Hematopoietic multipotent progenitor cell treated with erythropoietin and hydrocortisone succinate and interleukin-3 and kit ligand, for 17 days (in vitro differentiated cells): ENCODE measurements around the gene PCYOX1L.

Experiments used
- DNase-seq: peaks from one replicate; pipeline ENCODE4 v3.0.0-alpha.2; 2015; ENCODE audit warnings: low spot score

PCYOX1L gene

GRCh38 chr5:149338364-149338763, 19.5 kb upstream of the PCYOX1L start:
- DNase-seq: no peak

DNA sequence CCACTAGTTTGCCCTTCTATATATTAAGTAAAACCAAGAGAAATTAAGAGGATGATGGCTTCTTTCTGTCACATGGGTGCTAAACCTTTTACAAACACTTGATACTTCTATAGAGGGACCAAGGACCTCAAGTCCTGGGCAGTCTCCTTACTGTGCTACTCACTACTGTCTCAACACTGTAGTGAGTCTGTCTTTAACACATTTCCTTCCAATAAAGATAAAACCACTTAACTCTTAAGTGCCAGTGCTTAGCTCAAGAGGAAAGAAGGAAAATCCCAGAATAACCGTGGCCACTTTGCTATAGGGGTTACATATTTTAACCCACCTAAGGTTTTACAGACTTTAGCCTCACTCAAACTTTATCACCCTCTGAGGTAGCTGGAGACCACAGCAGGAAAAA, 16.9 kb upstream of the PCYOX1L start:
- DNase-seq: no peak

DNA sequence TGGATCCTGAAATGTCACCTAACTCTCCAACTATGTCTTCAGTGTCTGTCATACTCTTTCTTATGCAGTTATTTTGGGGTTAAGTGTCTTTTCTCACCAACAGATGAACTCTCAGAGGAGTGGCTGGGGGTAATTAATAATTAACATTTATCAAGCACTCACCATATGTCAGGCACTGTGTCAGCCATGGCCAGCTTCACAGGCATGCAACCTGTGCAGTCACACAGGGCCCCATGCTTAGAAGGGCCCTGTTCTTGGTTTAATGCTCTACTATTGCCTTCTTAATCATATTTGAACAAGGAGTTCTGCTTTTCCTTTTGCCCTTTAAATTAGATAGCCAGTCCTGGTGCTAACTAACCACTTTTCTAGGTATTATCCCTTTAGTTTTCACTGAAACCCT, 16.0 kb upstream of the PCYOX1L start:
- DNase-seq: no peak

DNA sequence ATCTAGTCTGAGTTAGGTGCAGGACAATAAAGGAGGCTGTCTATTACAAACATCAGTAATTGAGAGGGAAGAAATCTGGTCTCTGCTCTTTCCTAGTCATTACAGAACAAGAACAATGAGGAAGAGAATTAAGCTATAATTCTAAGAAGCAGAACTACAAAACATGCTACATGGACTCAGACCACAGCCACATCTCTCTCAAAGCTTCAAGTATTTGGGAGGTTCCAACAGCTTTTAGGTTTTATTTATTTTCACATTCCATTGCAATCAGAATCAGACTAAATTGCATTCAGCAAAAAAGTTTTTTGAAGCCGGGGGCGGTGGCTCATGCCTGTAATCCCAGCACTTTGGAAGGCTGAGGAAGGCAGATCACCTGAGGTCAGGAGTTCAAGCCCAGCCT, 13.7 kb upstream of the PCYOX1L start:
- DNase-seq: no peak

GRCh38 chr5:149345147-149345891, 12.5 kb upstream of the PCYOX1L start, which contains the start of gene GRPEL2:
GRPEL2 (plus strand) TSS chr5:149345499; CDS start chr5:149345540, 41 bp downstream.
- DNase-seq: peak; percentile 94

DNA sequence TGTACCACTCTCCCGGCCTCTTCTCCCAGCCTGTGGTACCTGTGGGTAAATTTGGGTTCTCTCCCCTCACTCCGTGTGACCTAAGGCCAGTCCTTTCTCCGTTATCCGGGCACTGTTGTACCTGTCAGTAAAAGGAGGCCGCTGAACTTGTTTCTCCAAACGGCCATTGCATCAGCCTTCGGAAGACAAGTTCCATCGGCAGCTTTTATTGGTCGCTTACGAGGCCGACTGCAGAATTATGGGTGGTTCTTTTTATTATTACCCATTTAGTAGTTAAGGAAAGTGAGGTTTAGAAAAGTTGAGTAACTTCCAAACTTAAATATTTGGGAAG, 12.0 kb upstream of the PCYOX1L start:
- DNase-seq: no peak

GRCh38 chr5:149348518-149348917, 9.3 kb upstream of the PCYOX1L start:
- no peak for DNase-seq

GRCh38 chr5:149349382-149349781, 8.5 kb upstream of the PCYOX1L start:
- DNase-seq: no peak

GRCh38 chr5:149352169-149352568, 5.7 kb upstream of the PCYOX1L start:
- DNase-seq: no peak

DNA sequence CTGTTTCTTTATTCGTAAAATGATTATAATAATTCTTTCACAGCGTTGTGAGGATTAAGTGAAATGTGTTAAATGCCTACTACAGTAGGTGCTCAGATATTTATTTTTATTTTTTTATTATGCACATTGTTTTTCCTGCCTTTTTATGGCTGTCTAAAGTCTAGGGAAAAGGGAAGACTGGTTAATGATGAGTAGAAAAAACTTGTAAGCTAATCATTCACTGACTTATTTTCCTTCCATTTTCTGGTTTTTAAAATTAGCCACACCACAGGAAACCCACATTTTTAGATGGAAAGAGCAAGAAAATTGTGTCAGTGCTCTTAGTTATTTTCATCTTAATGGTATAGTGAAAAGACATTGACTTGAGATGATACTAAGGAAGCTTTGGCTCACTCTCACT, 3.9 kb upstream of the PCYOX1L start:
- DNase-seq: no peak

DNA sequence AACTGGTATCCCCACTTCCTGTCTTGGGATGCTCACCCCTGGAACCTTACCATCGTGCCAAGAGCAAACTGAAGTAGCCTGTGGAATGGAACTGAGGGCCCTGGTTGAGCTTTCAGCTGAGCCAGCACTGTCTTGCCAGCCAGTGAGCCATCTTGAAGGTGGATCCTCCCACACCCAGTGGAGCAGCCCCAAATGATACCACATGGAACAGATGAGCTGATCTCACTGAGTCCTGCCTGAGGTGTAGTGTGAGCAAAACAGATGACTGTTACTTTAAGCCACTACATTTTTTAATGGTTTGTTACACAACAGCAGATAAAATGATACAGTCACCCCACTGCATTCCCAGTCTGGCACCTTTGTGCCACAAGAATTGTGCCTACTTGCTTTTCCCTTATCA, 2.2 kb upstream of the PCYOX1L start:
- DNase-seq: no peak

DNA sequence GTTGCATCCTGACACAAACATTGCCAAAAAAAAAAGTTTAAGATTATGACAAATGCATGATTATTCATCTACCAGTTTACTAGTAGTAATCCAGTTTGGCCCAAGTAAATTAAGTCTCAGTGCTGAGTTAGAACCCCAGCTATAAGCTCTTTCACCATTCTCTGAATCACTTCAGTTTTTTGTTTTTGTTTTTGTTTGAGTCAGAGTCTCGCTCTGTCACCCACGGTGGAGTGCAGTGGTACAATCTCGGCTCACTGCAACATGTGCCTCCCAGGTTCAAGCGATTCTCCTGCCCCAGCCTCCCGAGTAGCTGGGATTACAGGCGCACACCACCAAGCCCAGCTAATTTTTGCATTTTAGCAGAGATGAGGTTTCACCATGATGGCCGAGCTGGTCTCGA, 1.5 kb upstream of the PCYOX1L start:
- DNase-seq: no peak

DNA sequence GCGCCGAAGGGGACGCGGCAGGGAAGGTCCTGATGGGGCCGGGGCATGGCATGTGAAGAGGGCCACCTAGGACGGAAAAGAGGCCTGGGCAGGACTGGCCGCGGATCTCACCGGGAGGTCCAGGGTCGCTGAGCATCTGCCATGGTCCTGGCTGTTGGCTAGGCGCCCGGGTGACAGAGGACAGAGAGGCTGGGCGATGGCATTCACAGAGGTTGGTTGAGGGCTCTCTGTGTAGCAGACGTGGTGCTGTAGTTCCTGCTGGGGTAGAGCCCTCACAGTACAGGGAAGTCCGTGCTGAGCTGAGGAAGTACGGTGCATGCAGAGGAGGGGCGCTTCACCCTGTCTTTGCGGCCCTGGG, 427 bp downstream of the PCYOX1L start:
- DNase-seq: no peak

- peak; percentile 10 for DNase-seq
Measured at GRCh38 chr5:149358868-149359495, 1.1 kb downstream of the PCYOX1L start.

DNA sequence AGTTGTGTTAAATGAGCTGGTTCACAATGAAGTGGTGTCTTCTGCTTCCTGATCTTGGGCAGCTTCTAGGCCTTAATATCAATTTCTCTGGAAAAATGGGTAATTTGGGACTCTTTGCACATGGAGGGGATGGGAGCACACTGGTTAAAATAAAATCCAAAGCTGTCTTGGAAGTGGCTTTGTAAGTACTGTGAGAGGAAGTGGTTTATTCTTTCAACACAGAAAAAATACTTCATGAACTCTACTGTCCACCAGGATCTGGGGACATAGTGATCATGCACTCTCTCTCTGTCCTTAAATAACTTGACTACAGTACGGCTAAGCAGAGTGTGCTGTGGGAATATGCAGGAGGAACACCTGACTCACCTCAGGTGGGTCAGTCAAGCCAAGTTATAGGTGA, 2.4 kb downstream of the PCYOX1L start:
- DNase-seq: no peak

GRCh38 chr5:149362541-149362940, 4.7 kb downstream of the PCYOX1L start:
- no peak for DNase-seq

DNA sequence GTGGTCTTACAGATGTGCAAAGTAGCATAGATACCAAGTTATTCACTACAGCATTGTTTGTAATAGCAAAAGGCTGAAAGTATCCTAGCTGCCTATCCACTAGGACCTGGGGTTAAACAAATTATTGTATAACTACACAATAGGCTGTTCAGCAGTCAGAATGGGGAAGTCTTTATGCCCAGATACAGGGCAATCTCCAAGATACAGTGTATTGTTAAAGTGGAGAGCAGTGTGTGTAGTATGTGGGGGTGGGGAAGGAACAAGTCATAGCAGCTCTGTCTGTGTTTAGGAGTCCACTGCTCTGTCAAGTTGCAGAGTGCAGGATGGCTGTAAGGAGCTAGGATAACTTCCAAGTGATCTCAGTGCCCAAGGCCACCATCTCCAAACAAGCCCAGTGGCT, 5.5 kb downstream of the PCYOX1L start:
- no peak for DNase-seq

GRCh38 chr5:149363936-149364335, 6.1 kb downstream of the PCYOX1L start:
- DNase-seq: no peak

DNA sequence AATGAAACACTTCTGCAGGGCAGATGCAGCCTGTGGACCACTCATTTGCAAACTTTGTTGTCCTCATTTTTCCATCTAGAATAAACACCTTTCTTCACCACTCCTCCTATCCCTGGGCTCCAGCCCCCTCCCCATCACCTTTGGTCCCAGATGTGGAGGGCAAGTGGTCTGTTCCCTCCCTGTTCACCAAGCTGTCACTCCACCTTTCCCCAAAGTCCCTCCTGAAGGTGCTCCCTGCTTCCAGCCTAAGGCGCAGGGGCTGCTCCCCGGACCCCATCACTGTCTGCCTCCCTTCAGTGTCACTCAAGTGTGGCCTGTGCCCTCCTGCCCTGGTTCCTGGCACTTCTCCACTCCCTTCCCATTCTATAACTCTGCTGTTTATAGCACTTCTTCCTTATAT, 6.9 kb downstream of the PCYOX1L start:
- no peak for DNase-seq

DNA sequence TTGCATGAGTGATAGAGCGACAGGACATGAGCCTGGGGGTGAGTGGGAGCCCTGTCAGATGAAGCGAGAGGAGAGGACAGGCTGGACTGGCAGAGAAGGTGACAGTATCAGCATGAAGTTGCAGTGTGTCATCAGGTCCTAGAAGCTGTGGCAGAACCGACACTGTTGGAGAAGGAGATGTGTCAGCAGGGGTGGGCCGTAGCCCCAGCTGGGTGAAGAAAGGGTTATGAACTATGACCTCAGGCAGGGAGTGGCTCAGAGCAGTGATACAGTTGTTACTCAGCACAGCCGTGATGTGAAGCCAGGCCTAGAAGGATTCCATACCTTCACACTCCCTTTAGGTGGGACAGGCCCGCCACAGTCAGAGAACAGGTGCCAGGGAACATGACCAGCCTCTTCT, 7.6 kb downstream of the PCYOX1L start:
- DNase-seq: no peak

DNA sequence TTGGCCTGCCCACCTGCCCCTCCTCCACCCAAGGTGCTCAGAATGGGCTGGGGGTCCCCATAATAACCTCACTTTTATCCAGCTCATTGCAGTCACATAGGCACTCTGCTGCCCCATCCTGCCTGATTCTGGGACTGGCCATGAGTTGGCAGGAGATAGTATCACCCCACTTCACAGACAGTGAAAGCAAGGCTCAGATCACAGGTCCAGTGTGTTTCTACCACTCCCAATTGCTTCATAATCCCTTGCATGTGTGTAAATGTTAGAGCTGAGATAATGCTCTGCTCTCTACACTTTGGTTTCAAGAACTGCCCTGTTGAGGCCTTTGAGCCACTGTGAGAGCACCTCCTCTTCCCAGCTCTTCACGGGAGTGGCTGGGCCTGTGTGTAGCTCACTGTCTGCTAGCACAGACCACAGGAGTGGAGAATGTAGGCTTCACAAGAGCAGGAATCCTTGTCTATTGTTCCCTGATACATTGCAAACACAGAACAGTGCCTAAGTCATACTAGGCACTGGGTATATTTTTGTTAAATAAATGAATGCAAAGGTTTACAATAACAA, 8.4 kb downstream of the PCYOX1L start:
- DNase-seq: peak; percentile 14

DNA sequence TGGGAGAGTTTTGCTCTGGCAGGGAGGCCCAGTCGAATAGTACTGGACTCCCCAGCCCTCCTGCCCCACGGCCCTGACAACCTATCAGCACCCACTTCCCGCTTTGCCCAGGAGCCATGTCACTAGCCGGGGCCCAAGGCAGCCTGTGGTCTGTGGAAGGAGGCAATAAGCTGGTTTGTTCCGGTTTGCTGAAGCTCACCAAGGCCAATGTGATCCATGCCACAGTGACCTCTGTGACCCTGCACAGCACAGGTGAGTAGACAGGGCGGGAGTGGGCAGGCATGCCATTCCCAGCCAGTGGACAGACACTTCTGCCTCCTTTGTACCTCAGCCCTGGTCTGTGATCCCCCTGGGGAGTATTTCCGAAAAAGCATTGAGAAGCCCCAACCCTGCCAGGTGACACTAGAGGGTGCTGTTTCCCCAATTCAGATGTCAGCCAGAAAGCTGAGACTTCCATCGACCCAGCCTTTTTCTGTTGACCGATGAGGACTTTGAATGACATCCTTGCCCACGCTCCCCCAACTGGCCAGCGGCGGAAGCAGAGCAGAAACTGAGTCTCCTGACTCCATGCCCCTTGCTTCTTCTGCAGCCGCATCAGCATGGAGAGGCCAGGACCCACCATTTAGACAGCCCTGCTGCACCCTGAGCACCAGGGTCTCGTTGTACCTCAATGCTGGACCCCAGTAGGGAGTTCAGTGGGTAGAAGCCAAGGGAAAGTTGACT, 9.6 kb downstream of the PCYOX1L start:
- peak; percentile 75 for DNase-seq

GRCh38 chr5:149367972-149368645, 10.3 kb downstream of the PCYOX1L start:
- DNase-seq: no peak
